Bone marrow (tissue), 2 donors: ENCODE data around the gene CALML4.
"Not testable (repeated sequence)": the region's sequence is repeated elsewhere in the genome, so short reads cannot be mapped to it uniquely, and the experiment has no call there.

Source experiments
- DNase-seq, 2 donors: peaks; one replicate each; lab custom pipeline; 2025; lab: John Stamatoyannopoulos, UW

The CALML4 gene

DNA sequence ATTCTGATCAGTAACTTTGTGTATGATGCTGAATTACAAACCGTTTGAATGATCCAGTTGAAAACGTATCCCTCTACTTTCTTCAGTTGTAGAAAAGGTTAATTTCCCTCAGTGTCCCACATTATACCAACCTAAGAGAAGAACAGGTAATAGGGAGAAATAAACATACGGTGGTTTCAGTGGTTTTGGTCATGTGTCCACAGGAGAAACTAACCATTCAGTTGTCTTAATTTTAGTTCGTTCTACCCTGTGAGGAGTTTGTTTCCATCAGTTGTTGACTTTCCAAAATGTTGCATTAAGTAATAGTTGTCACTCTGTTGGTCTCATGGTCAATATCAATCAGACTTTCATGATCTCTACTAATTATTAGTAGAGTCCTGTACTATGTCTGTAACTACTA is 15.1 kb downstream of the CALML4 start:
- DNase-seq = no peak

DNA sequence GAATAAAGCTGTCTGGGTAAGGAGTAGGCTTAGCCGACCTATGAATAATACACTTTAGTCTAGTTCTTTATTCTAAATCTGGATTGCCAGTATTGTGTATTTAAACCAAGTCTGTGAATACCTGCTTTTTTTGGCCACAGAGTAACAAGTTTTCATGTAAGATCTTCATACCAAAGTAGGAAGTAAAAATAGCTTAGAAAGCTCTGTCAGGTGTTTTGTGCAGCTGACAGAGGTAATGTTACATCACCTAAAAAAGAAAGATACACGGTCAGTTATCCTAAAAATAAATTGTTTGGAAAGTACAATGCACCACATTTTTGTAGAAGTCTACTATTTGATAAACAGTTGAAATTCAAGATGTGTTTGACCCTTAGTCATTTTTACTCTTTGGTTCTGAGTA is 16.5 kb downstream of the CALML4 start:
- no peak for DNase-seq

DNA sequence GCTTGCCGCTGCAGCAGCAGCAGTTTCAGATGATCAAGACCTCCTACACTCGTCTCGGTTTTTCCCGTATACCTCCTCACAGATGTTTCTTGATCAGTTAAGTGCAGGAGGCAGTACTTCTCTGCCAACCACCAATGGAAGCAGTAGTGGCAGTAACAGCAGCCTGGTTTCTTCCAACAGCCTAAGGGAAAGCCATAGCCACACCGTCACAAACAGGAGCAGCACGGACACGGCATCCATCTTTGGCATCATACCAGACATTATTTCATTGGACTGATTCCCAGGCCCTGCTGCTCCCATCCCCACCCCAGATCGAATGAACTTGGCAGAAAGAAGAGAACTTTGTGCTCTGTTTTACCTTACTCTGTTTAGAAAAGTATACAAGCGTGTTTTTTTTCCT is 17.6 kb downstream of the CALML4 start:
- DNase-seq = no peak

DNA sequence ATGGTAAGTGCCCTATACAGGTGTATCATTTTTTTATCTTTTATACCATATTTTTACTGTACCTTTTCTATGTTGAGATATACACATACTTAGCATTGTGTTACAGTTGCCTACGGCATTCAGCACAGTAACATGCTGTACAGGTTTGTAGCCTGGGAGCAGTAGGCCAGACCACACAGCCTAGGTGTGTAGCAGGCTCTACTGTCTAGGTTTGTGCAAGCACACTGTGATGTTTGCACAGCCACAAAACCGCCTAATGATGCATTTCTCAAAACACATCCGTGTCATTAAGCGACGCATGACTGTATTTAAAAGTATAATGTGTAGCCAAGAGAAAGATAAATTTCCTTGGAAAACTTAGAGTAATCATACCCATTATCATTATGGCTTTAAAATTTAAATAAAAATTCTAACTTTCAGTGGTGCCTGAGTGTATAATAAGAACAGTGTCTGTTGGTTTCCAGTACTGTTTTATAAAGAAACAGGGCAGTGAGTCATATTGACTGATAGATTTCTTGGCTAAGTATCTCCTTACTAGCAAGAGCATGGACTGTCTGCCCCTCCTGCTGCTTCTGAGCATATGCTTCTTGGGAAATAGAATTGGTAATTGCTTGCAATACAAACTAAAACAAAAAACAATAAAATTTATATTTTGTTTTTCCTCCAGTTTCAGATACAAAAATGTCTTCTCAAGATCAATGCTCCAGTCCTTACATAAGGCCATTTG is 18.3 kb downstream of the CALML4 start:
- no peak for DNase-seq

DNA sequence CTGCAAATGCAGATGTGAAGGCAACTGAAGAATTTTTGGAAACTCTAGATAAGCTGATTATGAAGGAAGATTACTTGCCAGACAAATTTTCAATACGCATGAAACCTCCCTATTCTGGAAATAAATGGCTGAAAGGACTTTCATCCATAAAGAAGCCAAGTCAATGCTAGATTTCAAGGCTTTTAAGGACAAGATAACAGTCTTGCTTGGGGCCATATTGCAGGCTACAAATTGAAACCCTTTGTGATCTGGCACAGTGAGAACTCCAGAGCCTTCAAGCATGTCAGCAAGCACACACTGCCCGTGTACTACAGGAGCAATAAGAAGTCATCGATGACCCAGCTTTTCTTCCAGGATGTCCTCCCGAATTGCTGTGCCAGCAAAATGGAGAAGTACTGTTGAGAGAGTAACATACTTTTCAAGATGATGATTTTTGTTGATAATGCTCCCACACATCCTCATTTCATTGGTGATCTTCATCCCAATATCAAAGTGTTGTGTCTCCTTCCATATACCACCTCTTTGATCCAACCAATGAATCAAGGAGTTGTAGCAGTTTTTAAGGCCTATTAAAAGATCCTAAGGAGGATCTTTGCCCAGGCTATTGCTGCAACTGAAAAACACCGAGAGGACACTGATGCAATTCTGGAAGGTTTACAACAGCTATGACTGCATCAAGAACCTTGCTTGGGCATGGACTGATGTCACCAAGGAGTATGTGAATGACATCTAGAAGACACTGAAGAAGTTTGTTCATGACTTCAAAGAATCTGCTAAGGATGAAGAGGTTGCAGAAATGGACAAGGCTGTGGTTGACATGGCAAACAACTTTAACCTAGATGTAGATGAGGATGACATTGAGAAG is 20.3 kb downstream of the CALML4 start:
- DNase-seq = no peak

DNA sequence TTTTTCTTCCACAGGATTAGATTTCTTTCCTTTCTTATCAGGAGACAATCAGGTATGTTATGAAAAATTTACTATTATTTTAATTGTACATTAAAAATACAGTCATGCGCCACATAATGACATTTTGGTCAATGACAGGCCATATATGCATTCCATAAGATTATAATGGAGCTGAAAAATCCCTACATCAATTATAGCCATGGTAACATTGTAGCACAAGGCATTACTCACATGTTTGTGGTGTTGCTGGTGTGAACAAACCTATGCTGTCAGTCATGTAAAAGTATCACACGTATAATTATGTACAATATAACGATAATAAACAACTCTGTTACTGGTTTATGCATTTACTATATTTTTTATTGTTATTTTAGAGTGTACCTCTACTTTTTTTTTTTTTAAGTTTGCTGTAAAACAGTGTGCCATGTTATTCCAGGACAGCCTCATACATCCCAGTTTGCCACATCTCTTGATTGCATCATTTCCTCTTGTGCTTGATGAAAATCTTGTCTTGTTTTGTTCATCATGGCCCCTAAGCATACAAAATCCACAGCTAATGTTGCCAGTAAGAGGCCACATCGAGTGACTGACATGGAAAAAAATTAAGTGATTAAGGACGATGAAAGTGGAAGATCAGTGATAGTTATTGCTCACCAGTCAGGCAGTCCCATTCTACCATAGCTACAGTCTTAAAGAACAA is 21.4 kb downstream of the CALML4 start:
- DNase-seq = no peak

DNA sequence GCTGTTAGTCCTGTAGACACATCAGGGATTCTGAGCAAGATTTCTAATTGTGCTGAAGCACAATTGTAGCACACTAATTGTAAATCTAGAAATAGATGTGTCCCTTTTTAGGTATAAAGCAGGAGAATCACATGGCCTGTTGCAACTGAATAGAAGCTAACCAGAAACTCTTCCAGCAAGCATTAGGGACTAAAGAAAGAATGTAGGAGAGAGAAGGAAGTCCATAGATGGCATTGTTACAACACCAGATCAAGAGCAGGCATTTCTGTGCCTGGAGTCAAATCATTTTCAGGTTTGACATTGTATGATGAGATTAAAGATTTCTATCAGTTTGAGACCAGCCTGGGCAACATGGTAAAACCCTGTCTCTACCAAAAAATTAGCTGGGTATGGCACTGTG is 27.4 kb downstream of the CALML4 start:
- no peak for DNase-seq

DNA sequence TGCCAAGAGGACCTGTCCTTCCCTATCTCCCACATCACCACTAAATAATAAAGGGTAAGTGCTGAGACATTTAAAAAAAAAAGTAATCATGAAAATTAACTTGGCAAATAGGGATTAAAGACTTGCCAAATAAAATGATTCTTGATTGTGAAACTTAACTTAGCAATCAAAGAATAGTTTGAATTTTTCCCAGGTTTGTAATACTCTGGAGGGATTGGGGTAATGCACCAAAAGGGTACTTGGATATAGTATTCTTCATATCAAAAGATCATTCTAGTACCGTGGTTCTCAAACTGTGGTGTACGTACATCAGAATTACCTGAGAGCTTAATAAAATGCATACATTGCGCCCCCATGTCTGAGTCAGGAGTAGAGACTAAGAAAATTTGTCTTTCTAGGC is 28.5 kb downstream of the CALML4 start:
- DNase-seq = no peak

DNA sequence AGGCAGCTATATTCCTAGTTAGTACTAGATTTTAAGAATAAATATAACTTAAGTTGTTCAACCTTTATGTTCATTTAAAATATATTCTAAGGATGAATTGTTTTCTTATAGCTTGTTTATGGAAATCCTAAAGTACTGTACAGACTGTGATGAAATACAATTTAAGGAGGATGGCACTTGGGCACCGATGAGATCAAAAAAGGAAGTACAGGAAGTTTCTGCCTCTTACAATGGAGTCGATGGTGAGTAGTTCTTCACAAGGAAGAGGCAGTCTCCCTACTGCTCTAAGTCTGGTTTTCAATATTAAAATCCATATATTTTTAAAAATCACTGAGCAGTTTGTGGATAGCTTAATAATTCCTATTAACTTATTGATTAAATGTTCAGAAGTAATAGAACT is 29.6 kb downstream of the CALML4 start:
- DNase-seq = peak in 1 of 2 donors; percentile 42

DNA sequence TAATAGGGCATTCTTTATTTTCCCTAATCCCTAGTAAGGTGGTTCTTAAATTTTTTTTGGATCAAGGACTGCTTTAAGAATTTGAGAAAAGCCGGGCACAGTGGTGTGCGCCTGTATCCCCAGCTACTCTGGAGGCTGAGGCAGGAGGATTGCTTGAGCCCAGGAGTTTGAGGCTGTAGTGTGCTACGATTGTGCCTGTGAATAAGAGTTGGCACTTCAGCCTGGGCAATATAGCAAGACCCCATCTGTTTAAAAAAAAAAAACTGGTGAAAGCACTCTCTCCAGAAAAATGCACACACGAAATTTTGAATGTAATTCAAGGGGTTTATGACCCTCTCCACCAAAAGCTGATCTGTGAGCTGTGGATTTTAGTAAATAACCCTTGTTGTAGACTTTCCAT is 32.0 kb downstream of the CALML4 start:
- no peak for DNase-seq

DNA sequence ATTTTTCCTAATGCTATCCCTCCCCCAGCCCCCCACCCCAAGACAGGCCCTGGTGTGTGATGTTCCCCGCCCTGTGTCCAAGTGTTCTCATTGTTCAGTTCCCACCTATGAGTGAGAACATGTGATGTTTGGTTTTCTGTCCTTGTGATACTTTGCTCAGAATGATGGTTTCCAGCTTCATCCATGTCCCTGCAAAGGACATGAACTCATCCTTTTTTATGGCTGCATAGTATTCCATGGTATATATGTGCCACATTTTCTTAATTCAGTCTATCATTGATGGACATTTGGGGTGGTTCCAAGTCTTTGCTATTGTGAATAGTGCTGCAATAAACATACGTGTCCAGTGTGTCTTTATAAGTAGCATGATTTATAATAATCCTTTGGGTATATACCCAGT is 33.1 kb downstream of the CALML4 start:
- not testable (repeated sequence) for DNase-seq

DNA sequence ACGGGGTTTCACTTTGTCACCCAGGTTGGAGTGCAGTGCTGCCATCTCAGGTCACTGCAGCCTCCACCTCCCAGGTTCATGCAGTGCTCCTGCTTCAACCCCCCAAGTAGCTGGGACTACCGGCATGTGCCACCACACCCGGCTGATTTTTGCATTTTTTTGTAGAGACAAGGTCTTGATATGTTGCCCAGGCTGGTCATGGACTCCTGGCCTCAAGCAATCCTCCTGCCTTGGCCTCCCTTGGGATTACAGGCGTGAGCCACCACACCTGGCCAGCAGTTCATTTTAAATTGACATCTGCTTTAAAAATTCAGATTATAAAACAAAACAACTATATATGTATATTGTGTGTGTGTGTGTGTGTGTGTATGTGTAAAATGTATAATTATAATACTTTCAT is 38.3 kb downstream of the CALML4 start:
- no peak for DNase-seq

DNA sequence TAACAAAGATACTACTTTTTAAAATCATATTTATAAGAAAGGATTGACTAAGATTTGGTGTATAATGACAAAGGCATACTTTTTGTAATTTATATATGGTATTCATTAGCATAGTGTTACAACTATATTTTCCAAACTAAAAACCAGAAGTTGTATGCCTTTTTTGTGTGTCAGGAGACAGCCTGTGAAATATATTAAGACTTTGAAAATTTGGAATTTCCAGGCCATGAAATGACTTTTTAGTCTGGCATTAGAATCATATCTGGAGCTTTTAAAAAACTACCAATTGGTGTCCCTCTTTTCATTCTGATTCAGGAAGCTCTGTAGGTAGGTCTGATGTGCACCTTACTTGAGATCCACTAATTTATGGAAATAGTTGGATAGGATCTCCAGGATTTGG is 41.9 kb downstream of the CALML4 start:
- DNase-seq = no peak

DNA sequence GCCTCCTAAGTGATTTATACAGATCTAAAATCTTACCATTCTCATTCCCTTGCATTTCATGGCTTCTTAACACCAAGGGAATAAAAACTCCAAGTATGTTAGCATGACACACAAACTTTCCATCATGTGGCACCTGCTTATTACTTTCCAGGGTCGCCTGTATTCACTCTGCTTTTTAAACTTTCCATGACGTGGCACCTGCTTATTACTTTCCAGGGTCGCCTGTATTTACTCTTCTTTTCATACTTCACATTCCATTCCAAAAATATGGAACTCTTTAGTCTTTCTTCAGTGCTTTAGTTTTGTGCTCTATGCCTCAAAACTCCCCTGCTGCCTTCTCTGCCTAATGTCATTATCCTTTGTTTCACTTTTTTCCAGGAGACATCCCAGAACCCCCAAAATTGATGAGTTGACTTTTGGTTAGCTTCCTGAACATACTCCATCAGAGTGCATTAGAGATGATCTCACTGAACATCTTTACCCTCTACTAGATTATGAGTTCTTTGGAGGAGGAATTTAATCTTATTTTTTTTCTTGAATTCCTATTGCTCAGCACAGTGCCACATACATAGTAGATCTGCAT is 47.0 kb downstream of the CALML4 start:
- no peak for DNase-seq

DNA sequence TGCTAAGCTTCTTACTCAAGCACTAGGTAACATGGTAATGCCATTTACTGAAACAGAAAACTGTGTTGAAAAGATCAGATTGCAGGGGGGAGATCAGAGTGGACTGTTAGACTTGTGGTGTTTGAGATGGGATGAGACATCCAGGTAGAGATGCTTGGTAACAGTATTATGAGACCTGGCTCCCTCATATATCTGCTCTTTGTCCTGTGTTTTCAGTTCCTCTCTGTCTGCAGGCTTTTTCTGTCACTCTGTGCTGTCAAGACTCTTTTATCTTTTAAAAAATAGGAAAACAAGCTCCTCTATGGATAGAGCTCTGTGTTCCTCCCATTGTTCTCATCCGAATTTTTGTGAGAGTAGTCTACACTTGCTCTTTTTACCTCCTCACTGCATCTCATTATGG is 48.1 kb downstream of the CALML4 start:
- DNase-seq = no peak

DNA sequence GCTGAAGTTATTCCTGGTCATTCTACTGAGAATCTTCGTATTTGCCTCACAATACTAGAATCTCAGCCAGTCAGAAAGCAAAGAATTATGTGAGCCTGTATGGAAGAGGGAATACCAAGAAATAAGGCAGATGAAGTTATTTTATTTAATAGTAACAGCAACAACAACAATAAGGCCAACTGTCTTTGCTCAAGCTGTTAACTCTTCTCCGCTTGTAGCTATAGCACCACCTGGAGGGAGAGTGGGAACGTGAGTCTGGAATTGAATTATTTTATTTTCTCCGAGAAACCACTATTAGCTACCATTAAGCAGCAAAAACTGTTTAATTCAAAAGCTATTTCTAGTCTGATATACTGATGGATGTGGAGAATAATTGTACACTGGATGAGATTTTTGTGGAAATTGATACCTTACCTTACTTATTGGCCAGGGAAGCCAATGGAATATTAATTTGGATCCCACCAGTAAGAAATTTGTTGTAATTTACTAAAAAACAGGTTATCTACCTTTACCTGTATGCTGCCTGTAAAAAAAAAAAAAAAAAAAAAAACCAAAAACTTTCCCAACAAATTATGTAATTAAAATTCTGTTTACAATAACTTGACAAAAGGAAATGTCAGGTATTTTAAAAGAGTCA is 50.1 kb downstream of the CALML4 start:
- peak in 1 of 2 donors; percentile 50 for DNase-seq

DNA sequence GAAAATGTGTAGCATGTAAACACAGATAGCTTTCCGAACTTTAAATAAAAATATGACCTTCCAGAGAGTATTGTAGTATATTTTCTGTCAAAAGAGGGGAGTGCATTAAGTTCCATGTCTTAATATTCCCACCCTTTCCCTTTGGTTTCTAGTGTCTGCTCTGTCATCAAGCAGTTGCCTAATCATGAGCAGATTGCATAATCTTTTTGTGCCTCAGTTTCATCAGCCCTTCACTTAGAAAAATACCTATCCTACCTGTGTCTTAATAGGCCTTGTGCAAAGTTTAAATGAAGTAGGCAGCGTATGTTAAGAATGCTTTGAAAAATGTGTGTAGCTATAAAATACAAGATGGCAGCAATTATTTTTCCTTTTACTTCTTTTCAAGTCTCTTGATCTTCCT is 52.8 kb downstream of the CALML4 start:
- no peak for DNase-seq

DNA sequence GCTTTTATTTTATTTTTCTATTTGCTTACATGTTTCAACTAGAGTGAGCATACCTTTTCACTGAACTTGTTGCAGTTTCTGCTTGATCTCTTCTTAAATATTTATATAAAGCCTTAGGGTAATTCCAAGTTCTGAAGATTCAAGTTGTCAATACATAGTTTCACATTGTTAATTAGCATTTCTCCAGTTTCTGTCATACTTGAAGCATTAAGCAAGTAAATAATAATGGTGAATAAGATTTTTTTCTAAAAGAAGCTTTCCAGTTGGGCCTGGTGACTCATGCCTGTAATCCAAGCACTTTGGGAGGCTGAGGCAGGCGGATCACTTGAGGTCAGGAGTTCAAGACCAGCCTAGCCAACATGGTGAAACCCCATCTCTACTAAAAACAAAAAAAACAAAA is 53.9 kb downstream of the CALML4 start:
- DNase-seq = no peak

DNA sequence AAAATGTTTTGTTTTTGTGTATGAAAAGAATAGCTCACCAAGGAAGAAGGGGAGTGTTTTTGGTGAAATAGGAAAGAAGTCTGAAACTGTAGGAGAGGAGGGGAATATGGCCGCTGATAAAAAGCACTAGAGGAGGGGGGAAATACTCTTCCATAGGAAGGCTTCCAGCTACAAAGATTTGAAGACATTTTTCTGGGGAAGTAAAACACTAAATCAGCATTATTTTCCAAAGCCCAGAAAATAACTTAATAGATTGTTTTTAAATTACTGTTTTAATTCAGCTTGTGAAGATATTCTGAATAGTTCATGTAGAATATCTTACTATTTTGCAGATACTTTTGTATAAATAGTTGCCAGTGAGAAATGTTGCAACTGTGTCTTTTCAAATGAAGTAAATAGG is 54.9 kb downstream of the CALML4 start:
- no peak for DNase-seq

DNA sequence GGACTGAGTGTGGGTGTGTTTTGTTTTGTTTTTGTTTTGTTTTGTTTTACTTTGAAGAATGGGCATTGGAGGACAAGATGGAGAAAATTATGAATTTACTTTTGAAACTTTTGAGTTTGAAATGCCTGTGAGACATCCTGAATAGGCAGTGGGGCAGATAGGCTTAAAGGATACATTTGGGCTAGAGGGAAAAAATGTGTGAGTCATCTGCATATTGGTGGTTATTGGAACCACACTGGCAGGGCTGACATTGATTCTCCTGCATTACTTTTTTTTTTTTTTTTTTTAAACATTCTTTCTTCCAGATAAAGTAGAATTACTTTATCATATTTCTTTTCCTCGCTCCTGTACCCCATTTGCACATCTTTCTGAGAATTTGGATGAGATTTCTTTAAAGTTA is 56.1 kb downstream of the CALML4 start:
- DNase-seq = no peak

DNA sequence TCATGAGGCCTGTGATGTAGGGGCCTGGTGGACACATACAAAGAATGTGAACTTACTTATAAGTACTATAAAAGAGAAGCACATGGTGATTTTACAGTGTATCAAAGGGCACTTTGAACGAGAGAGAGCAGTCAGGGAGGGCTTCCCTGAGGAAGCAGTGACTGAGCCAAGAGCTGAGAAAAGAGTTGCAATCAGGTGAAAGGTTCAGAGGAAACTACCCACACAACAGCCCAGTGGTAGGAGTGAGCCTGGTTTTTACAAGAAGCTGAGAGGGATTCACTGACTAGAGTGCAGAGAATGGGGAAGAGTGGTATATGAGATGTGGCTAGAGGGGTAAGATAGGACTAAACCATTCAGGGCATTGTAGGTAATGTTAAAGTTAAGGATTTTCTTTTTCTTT is 57.1 kb downstream of the CALML4 start:
- no peak for DNase-seq

DNA sequence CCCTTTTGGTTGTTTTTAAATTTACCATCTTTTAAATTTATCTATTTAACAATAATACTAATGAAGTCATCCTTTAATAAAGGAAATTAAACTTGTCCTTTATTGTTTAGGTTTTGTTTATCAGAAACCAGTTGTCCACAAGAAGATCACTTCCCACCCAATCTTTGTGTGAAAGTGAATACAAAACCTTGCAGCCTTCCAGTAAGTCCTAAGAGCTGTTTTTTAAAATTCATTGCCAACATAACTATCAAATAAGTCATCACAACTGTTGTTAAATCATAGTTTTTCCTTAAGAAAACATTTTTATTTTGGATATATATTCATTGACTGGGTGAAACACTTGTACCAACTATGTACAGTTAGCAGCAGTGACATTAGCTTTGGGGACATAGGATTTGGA is 59.4 kb downstream of the CALML4 start:
- no peak for DNase-seq
